GM06990 (cell line): Measurements from ENCODE around the gene FBXW2.

ENCODE experiments used
- DNase-seq: peaks from one replicate; pipeline ENCODE4 v3.0.0-alpha.2; 2011; ENCODE audit not compliant: insufficient read length; ENCODE audit errors: extremely low read depth
- H3K27me3 ChIP-seq: replicated peaks from 2 replicates; pipeline ENCODE4 v1.6.0; 2011; ENCODE audit warnings: low read length; ENCODE audit not compliant: control insufficient read depth, insufficient read depth
- H3K36me3 ChIP-seq: 2 replicates; pipeline ENCODE4 v1.5.1; 2011; ENCODE audit warnings: low read length; ENCODE audit not compliant: control insufficient read depth, insufficient read depth
- H3K4me3 ChIP-seq: replicated peaks from 2 replicates; pipeline ENCODE4 v1.5.1; 2011; ENCODE audit warnings: low read depth, mild to moderate bottlenecking, control low read depth, low read length
- TF ChIP-seq, protein P1 (sequence below): IDR thresholded peaks from 2 replicates; pipeline ENCODE4 v1.5.1; 2011; ENCODE audit warnings: low read length, control low read depth, mild to moderate bottlenecking, inconsistent platforms; ENCODE audit not compliant: insufficient read depth, poor library complexity, severe bottlenecking

FBXW2 gene

DNA sequence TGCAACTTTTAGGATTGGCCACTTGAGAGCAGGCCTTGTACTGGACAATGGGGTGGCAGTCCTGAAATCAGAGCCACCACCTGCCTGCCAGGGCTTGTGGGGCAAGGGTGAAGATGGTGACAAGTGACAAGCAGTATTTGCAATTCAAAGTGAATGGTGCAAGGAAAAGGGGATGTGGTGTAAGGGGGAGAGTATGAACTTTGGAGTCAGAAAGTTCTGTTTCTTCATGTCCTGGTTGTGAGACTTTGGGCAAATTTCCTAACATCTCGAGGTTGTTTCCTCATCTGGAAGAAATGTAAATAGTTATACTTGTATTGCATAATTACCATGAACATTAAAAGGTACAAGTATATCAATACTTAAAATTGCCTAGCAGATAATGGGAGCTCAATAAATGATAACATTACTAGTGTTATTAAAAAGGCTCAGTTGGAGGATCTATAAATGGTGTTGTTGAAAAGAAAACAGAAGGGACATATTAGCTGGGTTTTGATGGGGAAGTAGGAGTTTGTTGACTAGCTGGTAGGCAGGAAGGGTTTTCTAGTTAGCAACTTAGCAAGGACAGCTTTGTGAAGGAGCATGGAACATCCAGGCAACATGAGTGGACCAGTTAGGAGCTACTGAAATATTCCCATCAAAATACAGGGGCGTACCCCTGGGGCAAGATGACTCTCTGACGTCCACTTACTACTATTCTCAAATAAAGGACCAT is 57.6 kb downstream of the FBXW2 start:
- Histone ChIP-seq H3K4me3 (no peak overlapping the region), H3K27me3 (no peaks in the 10 kb centered on the region), H3K36me3 (no peaks in the 10 kb centered on the region)
- TF ChIP-seq, protein P1, sequence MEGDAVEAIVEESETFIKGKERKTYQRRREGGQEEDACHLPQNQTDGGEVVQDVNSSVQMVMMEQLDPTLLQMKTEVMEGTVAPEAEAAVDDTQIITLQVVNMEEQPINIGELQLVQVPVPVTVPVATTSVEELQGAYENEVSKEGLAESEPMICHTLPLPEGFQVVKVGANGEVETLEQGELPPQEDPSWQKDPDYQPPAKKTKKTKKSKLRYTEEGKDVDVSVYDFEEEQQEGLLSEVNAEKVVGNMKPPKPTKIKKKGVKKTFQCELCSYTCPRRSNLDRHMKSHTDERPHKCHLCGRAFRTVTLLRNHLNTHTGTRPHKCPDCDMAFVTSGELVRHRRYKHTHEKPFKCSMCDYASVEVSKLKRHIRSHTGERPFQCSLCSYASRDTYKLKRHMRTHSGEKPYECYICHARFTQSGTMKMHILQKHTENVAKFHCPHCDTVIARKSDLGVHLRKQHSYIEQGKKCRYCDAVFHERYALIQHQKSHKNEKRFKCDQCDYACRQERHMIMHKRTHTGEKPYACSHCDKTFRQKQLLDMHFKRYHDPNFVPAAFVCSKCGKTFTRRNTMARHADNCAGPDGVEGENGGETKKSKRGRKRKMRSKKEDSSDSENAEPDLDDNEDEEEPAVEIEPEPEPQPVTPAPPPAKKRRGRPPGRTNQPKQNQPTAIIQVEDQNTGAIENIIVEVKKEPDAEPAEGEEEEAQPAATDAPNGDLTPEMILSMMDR = no peak
- no peak for DNase-seq

DNA sequence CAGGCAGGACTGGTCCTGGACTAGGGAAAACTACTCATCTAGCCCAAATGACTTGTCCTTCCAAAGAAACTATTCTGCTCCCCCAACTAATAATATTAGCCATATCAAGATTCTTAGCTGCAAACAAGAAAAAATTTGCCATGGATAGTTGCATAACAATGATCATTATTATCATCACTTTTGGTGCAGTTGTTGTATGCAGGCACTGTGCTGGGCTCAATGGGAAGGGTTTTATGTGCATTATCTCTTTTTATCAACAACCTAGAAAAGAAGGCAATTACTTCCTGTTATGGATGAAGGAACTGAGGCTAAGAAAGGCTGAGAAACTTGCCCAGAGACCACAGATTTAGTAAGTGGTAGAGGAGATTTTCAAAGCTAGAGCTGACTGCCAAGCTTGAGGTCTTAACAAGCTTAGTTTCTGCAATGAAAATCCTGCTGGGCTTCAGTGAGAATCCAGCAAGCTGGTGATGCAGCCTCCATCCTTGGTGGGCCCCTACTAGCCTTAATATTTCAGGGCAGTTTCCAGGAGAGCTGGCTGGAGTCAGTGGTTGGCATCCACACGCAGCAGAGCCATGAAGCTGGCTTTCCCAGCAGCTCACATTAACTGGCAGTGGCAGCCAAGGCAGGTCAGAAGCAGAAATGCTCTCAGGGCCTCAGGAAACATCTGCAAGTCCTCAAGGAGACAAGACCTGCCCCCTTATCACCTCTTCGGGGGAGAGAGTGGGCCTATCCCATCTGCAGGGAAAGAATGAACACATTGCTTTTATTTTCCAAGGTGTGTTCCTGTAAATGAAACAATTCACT is 58.4 kb downstream of the FBXW2 start:
- DNase-seq = no peak
- H3K4me3 ChIP-seq = no peak overlapping the region
- H3K27me3 ChIP-seq = no peaks in the 10 kb centered on the region
- H3K36me3 ChIP-seq = no peaks in the 10 kb centered on the region
- TF ChIP-seq, protein P1 = no peak

DNA sequence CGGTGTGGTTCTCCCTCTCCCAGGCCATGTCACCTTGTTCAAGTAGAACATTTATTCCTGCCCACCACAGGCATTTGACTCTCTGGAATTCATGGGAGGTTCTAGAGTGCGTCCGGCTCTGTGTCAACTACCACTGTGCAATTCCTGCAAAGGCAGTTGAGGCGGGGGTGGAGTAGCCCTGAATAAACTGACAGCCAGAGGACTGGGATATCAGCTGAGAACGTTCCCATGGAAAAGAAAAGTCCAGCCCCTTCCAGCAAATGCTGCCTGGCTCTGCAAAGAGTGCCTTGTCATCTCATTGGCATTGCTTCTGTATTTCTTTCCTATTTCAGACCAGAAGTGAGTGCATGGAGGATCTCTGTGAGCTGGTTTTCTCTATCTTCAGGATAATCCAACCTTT is 60.0 kb downstream of the FBXW2 start:
- no peaks in the 10 kb centered on the region for H3K27me3 ChIP-seq
- no peak overlapping the region for H3K4me3 ChIP-seq
- DNase-seq = no peak
- TF ChIP-seq, protein P1 = no peak
- H3K36me3 ChIP-seq = no peaks in the 10 kb centered on the region

DNA sequence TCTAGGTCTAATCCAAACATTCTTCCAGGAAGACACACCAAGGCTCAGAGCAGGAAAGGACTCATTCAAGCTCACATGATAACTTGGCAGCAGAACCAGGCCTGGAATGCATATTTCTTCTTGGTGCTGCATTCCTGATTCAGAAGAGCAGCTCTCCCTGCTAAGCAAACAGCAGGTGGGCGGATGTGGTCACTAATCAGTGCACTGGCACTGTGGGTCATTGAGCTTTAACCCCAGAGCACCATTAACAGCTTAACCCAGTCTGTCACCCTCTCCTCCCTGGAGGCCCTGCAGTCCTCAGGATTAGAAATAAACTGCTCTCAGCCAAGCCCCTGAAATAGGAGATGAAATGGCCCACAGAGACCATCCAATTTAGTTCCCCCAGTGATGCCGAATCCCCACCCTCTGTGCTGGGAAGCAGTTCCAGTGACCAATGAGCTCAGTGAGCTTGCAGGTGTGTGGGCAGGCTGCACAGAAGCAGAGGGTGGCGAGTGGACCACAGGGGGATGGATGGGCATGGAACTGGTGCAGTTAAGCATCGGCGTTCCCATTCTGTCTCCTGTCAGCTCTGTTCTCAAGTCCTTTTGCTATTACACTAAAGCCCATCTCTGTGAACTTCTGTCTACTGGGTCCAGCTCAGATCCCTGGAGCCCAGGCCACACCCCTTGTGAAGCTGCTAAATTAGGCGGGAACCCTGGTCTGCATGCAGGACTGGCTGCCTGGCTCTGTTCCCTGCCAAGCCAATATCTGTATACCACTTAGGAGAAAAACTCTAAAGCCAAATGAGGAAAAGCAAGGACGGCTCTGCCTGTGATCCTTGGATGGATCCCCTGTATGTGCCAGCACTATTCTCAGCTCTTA is 62.3 kb downstream of the FBXW2 start:
- H3K4me3 ChIP-seq = no peak overlapping the region
- TF ChIP-seq, protein P1 = no peak
- no peak for DNase-seq
- H3K36me3 ChIP-seq = no peaks in the 10 kb centered on the region
- H3K27me3 ChIP-seq = no peaks in the 10 kb centered on the region

DNA sequence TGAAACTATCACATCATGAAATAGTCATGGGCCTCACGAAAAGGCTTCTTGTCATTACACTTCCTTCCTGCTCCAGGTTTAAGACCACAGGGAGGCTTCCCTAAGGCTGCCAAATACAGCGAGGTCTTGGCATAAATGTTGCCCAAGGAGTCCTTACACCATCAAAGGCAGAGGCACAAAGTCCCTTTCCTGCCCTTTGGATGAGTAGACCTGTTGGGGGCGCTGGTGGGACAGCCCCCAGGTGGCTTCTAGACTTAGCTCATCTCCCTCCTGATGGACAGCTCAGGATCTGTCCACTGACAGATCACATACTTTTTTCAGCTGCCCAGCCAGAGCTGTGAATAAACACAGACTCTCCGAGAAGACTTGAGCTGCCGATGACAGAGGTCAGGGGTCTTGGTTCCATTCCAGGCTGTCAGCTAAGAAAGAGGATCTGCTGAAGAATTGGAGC is 63.4 kb downstream of the FBXW2 start:
- no peaks in the 10 kb centered on the region for H3K27me3 ChIP-seq
- no peaks in the 10 kb centered on the region for H3K36me3 ChIP-seq
- DNase-seq = no peak
- no peak overlapping the region for H3K4me3 ChIP-seq
- TF ChIP-seq, protein P1 = peak; percentile 54
